ENCODE results near the gene MDP1.
"Not testable (repeated sequence)": the region's sequence is repeated elsewhere in the genome, so short reads cannot be mapped to it uniquely, and the experiment has no call there.

MDP1 gene

GRCh38 chr14:24226473-24226872 lies 10.6 kb upstream of the MDP1 start:
- no peak for DNase-seq (ENCODE audit: extremely low spot score)
- no peak for TF ChIP-seq CTCF (IDR thresholded peaks at IDR 0.05; ENCODE audit: control extremely low read depth, extremely low read depth, low read depth, missing control alignments)
- ChIA-PET POLR2A (no interaction called here), CTCF (interaction anchor here (1.1 to 2.7 kb wide), 4 partner anchors 11 to 70 kb away, joined by 4 to 22 read pairs (median 14); partner anchors contain the start of genes MDP1 and TINF2)

DNA sequence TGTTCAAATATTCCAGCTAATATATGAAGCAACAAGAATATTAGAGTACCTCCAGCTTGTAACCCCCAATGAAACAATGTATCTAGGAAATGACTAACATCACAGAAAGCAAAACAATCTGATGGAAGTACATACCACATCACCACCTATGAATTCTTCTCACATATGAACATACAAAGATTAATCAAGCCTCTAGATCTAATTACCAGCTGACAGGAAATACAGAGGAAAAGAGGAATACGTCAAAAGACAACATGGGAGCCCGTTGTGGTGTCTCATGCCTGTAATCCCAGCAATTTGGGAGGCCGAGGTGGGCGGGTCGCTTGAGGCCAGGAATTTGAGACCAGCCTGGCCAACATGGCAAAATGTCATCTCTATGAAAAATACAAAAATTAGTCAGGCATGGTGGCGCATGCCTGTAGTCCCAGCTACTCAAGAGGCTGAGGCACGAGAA lies 8.8 kb upstream of the MDP1 start:
- DNase-seq (ENCODE audit: extremely low spot score), result no peak
- CTCF ChIA-PET, result interaction anchor here (0.9 to 2.1 kb wide), 3 partner anchors 9 to 68 kb away, joined by 3 to 9 read pairs (median 7); partner anchors contain the start of genes MDP1 and TINF2
- TF ChIP-seq CTCF (IDR thresholded peaks at IDR 0.05; ENCODE audit: control extremely low read depth, extremely low read depth, low read depth, missing control alignments), result no peak
- POLR2A ChIA-PET, result no interaction called here

DNA sequence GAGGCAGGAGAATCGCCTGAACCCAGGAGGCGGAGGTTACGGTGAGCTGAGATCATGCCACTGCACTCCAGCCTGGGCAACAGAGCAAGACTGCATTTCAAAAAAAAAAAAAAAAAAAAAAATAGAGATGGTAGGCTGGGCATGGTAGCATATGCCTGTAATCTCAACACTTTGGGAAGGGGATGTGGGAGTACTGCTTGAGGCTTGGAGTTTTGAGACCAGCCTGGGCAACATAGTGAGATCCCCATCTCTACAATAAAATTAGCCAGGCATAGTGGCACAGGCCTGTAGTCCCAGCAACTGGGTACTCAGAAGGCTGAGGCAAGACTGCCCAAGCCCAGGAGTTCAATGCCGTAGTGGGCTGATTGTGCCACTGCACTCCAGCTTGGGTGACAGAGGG lies 7.1 kb upstream of the MDP1 start:
- DNase-seq (ENCODE audit: extremely low spot score); CTCF ChIA-PET: not testable (repeated sequence)
- POLR2A ChIA-PET, result interaction anchor here (0.6 to 1.1 kb wide), 4 partner anchors 20 to 1228 kb away, joined by 3 to 6 read pairs (median 5); partner anchors contain the start of gene TINF2

DNA sequence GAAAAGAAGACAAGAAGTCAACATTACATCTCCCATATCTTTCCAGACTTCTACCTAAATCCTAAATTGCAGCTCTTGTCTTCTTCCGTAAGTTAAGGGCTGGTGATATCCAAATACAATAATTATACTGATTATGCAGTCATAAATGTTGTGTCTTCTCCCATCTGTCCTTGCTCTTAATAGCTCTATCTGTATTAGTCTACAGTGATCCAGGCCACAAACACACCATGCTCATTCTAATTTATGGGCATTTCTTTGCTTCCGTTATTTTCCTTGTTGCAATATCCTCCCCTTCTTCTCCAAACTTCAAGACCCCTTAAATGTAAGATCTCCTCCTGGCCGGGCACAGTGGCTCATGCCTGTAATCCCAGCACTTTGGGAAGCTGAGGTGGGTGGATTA lies 3.7 kb upstream of the MDP1 start:
- POLR2A ChIA-PET, result no interaction called here
- CTCF ChIA-PET, result interaction anchor here (0.8 to 3.0 kb wide), 10 partner anchors 9 to 89 kb away, joined by 3 to 16 read pairs (median 5); partner anchors contain the start of genes CIDEB, RABGGTA and TINF2

GRCh38 chr14:24219080-24219479 lies 3.2 kb upstream of the MDP1 start:
- ChIA-PET CTCF (interaction anchor here (1.2 to 3.0 kb wide), 4 partner anchors 12 to 79 kb away, joined by 4 to 16 read pairs (median 7); no protein-coding TSS in a partner anchor), POLR2A (no interaction called here)
- DNase-seq (ENCODE audit: extremely low spot score), result no peak
- no peak for TF ChIP-seq CTCF (IDR thresholded peaks at IDR 0.05; ENCODE audit: control extremely low read depth, extremely low read depth, low read depth, missing control alignments)

More for the DNA sequence above, 3.7 kb upstream of the MDP1 start:
- no peak for TF ChIP-seq CTCF (IDR thresholded peaks at IDR 0.05; ENCODE audit: control extremely low read depth, extremely low read depth, low read depth, missing control alignments)
- DNase-seq (ENCODE audit: extremely low spot score), result no peak

DNA sequence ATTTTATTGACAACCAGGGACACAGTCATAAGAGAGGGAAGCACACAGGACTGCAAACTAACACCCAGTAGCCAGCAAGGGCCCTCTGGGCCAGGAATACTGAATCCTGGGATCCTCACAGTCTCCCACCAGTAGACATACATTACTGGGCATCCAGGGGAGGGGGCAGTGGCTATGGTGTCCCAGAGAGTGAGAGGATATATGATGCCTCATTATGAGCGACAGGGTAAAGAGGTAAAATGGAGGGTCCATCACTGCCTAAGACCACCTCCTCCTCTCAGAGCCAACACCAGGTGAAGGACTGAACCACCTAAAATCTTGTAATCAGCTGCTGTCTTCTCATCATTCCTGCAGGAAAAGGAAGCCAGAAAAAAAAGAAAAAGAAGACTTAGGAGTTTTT lies 1.0 kb upstream of the MDP1 start:
- CTCF ChIA-PET, result interaction anchor here (1.1 to 3.6 kb wide), 9 partner anchors 11 to 85 kb away, joined by 3 to 38 read pairs (median 10); partner anchors contain the start of genes DHRS1, IRF9, NOP9 and RABGGTA
- DNase-seq (ENCODE audit: extremely low spot score); POLR2A ChIA-PET: not testable (repeated sequence)

DNA sequence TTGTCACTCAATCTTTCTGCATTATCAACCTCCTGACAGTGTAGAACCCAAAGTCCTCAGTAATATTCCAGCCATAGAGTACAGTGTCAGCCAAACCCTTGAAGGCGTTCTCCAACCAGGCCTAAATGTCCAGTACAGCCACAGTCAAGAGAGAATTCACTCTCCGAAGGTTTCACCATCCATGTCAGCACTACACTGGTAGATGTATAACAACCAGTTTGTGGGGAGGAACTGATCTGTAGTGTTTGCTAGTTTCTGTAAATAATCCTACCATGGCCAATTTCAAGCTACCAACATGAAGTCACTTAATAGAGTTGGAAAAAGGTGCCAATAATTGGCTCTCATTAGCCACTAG lies 456 bp upstream of the MDP1 start:
- DNase-seq (ENCODE audit: extremely low spot score), result no peak
- ChIA-PET POLR2A (interaction anchor here (0.9 kb wide), 1 partner anchor 26 kb away, joined by 3 read pairs; the partner anchor contains the start of gene TINF2), CTCF (interaction anchor here (0.8 to 5.2 kb wide), 32 partner anchors 8 to 215 kb away, joined by 3 to 42 read pairs (median 7); partner anchors contain the start of genes CIDEB, DHRS1, IPO4 and IRF9)
- TF ChIP-seq CTCF (IDR thresholded peaks at IDR 0.05; ENCODE audit: control extremely low read depth, extremely low read depth, low read depth, missing control alignments), result no peak
